ENCODE results near the gene CFAP410.

- TF ChIP-seq CEBPB (IDR thresholded peaks at IDR 0.05) (no peak), ZBTB7A (IDR thresholded peaks at IDR 0.05; ENCODE audit: low read depth) (no peak), EP300 (IDR thresholded peaks at IDR 0.05; ENCODE audit: borderline replicate concordance) (no peak), RAD21 (IDR thresholded peaks at IDR 0.05; ENCODE audit: low read depth) (no peak), TAF1 (IDR thresholded peaks at IDR 0.05; ENCODE audit: low read depth) (no peak), TEAD4 (IDR thresholded peaks at IDR 0.05) (no peak), USF1 (IDR thresholded peaks at IDR 0.05) (no peak), TCF12 (IDR thresholded peaks at IDR 0.05; ENCODE audit: low read depth) (no peak), EGR1 (IDR thresholded peaks at IDR 0.05) (no peak), NFIC (IDR thresholded peaks at IDR 0.05) (no peak)
- TF ChIP-seq, protein P1, sequence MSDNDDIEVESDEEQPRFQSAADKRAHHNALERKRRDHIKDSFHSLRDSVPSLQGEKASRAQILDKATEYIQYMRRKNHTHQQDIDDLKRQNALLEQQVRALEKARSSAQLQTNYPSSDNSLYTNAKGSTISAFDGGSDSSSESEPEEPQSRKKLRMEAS (IDR thresholded peaks at IDR 0.05), result no peak
- TF ChIP-seq, protein P2, sequence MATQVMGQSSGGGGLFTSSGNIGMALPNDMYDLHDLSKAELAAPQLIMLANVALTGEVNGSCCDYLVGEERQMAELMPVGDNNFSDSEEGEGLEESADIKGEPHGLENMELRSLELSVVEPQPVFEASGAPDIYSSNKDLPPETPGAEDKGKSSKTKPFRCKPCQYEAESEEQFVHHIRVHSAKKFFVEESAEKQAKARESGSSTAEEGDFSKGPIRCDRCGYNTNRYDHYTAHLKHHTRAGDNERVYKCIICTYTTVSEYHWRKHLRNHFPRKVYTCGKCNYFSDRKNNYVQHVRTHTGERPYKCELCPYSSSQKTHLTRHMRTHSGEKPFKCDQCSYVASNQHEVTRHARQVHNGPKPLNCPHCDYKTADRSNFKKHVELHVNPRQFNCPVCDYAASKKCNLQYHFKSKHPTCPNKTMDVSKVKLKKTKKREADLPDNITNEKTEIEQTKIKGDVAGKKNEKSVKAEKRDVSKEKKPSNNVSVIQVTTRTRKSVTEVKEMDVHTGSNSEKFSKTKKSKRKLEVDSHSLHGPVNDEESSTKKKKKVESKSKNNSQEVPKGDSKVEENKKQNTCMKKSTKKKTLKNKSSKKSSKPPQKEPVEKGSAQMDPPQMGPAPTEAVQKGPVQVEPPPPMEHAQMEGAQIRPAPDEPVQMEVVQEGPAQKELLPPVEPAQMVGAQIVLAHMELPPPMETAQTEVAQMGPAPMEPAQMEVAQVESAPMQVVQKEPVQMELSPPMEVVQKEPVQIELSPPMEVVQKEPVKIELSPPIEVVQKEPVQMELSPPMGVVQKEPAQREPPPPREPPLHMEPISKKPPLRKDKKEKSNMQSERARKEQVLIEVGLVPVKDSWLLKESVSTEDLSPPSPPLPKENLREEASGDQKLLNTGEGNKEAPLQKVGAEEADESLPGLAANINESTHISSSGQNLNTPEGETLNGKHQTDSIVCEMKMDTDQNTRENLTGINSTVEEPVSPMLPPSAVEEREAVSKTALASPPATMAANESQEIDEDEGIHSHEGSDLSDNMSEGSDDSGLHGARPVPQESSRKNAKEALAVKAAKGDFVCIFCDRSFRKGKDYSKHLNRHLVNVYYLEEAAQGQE (IDR thresholded peaks at IDR 0.05; ENCODE audit: low read depth), result no peak
Measured at GRCh38 chr21:44347911-44348451, 8.8 kb upstream of the CFAP410 start.
